Hindlimb muscle (tissue), 1 donor: ENCODE results near the gene TEX54. TPM values are rescaled to one million over a fixed set of nuclear protein-coding genes. Genes with fewer than 3 reads are reported as not detected.
A peak's percentile ranks its signal among the peaks of the same experiment; 100 is the strongest.

Experiments used
- DNase-seq: peaks from one replicate; pipeline ENCODE4 v3.0.0-alpha.2; 2013
- polyA plus RNA-seq: library from polyadenylated mRNA; unstranded; fragments of 120-200 nt; gene quantifications from one replicate; pipeline ENCODE4 v1.2.1, GENCODE V29; 2013; ENCODE audit not compliant: insufficient read length

Gene TEX54
- polyA plus RNA-seq, 1 donor = not detected

- peak; percentile 91 for DNase-seq
These were observed 46.2 kb downstream of the TEX54 start for GRCh38 chr11:62786318-62787004.

DNA sequence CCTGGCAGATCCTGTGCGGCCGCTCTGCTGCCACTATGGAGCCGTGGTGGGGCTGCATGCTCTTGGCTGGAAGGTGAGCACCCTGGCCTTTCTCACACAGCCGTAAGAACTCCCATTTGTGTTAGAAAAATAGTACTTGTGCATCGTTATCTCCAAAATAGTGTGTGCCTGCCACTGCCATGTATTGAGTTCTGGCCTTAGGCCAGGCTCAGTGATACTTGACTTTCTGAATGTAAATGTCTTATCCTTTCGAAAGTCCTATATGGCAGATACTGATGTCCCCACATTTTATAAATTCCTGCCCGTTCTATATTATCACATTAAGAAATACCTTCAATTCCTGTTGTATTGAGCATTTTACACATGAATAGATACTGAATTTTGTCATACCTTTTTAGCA is 49.9 kb downstream of the TEX54 start:
- DNase-seq = no peak

Other genes starting within 250 kb of the TEX54 start
- 16.9 TPM for gene TUT1, start 241.3 kb downstream of the TEX54 start, polyA plus RNA-seq
- 42.0 TPM for gene MTA2, start 231.0 kb downstream of the TEX54 start, polyA plus RNA-seq
- gene EML3, start 220.1 kb downstream of the TEX54 start, polyA plus RNA-seq = 20.7 TPM
- gene ROM1, start 219.6 kb downstream of the TEX54 start, polyA plus RNA-seq = 0.90 TPM
- 21.4 TPM for gene B3GAT3, start 210.9 kb downstream of the TEX54 start, polyA plus RNA-seq
- 161 TPM for gene GANAB, start 186.2 kb downstream of the TEX54 start, polyA plus RNA-seq
- 13.3 TPM for gene INTS5, start 179.5 kb downstream of the TEX54 start, polyA plus RNA-seq
- 31.3 TPM for gene C11orf98, start 167.6 kb downstream of the TEX54 start, polyA plus RNA-seq
- 3.3 TPM for gene CSKMT, start 167.5 kb downstream of the TEX54 start, polyA plus RNA-seq
- gene UQCC3, start 161.2 kb downstream of the TEX54 start, polyA plus RNA-seq = 5.8 TPM
- 7.1 TPM for gene LBHD1, start 160.6 kb downstream of the TEX54 start, polyA plus RNA-seq
- gene UBXN1, start 153.8 kb downstream of the TEX54 start, polyA plus RNA-seq = 143 TPM
- gene LRRN4CL, start 143.3 kb downstream of the TEX54 start, polyA plus RNA-seq = 14.2 TPM
- gene BSCL2, start 125.4 kb downstream of the TEX54 start, polyA plus RNA-seq = 20.8 TPM
- gene GNG3, start 125.2 kb downstream of the TEX54 start, polyA plus RNA-seq = 0.61 TPM
- 43.6 TPM for gene HNRNPUL2, start 105.4 kb downstream of the TEX54 start, polyA plus RNA-seq
- 28.3 TPM for gene TTC9C, start 104.4 kb downstream of the TEX54 start, polyA plus RNA-seq
- 4.0 TPM for gene ZBTB3, start 78.7 kb downstream of the TEX54 start, polyA plus RNA-seq
- gene POLR2G, start 71.3 kb downstream of the TEX54 start, polyA plus RNA-seq = 83.5 TPM
- 20.3 TPM for gene TAF6L, start 61.4 kb downstream of the TEX54 start, polyA plus RNA-seq
- gene TMEM179B, start 45.4 kb downstream of the TEX54 start, polyA plus RNA-seq = 29.2 TPM
- gene TMEM223, start 40.8 kb downstream of the TEX54 start, polyA plus RNA-seq = 16.7 TPM
- gene NXF1, start 27.4 kb downstream of the TEX54 start, polyA plus RNA-seq = 75.4 TPM
- 31.7 TPM for gene STX5, start 790 bp downstream of the TEX54 start, polyA plus RNA-seq
- 37.2 TPM for gene WDR74, start 6.7 kb upstream of the TEX54 start, polyA plus RNA-seq
- 43.3 TPM for gene SLC3A2, start 48.1 kb upstream of the TEX54 start, polyA plus RNA-seq
- not detected for gene CHRM1, start 88.5 kb upstream of the TEX54 start, polyA plus RNA-seq
- gene SLC22A6, start 152.1 kb upstream of the TEX54 start, polyA plus RNA-seq = not detected
- gene SLC22A8, start 183.0 kb upstream of the TEX54 start, polyA plus RNA-seq = not detected